ENCODE data around the gene MARCKSL1. TPM values are rescaled to one million over a fixed set of nuclear protein-coding genes. Genes with fewer than 3 reads are reported as not detected.

Gene MARCKSL1
- total RNA-seq, 1 experiment from 2014 or later, result 445 TPM

DNA sequence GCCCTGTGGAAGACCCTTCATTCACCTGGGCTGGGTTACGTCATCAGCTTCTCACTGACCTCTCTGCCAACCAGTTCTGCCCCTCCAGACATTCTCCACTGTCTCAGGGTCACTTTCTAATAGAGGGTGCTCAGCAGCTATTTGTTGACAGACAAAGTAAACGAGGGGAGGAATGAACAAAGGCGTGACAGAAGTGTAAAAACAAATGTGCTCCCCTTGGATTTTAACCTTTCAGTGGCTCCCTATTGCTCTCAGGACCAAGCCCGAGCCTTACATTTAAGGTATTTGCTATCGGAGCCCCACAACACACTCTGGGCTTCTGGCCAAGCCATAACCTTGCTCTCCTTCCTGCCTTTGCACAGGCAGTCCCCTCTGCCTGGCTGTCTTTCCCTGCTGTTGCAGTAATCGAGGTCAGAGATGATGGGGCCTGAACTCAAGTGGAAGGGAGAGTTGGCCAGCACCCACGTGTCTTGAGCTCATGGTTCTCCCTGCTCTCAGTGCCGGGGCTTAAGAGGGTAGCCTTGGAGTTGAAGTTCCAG, 9.3 kb upstream of the MARCKSL1 start:
- no peaks in the 10 kb centered on the region for H3K4me1 ChIP-seq (ENCODE audit: insufficient read depth, low read length, poor library complexity, severe bottlenecking)
- no TSS peak for BruUV-seq (replicated peaks)
- H3K9me3 ChIP-seq (ENCODE audit: low read depth, low read length, poor library complexity, severe bottlenecking), result no peaks in the 10 kb centered on the region
- H3K36me3 ChIP-seq (ENCODE audit: insufficient read depth, low read length, poor library complexity, severe bottlenecking), result no peaks in the 10 kb centered on the region
- no peaks in the 10 kb centered on the region for H3K27me3 ChIP-seq (replicated peaks; ENCODE audit: insufficient read depth, low read depth, low read length, poor library complexity)
- intact Hi-C loops (cut with micrococcal nuclease; ENCODE audit: unreplicated experiment), result no loop called here
- no peak for DNase-seq (ENCODE audit: low spot score)
- POLR2A ChIA-PET (ENCODE audit: low non-redundant PET), result interaction anchor here (0.6 kb wide), 1 partner anchor 9 kb away, joined by 3 read pairs; the partner anchor contains the start of gene MARCKSL1
- CTCF ChIA-PET, result no interaction called here
- no peak overlapping the region for H3K4me3 ChIP-seq (ENCODE audit: low read depth, low read length, poor library complexity, severe bottlenecking)
- TF ChIP-seq, protein P1, sequence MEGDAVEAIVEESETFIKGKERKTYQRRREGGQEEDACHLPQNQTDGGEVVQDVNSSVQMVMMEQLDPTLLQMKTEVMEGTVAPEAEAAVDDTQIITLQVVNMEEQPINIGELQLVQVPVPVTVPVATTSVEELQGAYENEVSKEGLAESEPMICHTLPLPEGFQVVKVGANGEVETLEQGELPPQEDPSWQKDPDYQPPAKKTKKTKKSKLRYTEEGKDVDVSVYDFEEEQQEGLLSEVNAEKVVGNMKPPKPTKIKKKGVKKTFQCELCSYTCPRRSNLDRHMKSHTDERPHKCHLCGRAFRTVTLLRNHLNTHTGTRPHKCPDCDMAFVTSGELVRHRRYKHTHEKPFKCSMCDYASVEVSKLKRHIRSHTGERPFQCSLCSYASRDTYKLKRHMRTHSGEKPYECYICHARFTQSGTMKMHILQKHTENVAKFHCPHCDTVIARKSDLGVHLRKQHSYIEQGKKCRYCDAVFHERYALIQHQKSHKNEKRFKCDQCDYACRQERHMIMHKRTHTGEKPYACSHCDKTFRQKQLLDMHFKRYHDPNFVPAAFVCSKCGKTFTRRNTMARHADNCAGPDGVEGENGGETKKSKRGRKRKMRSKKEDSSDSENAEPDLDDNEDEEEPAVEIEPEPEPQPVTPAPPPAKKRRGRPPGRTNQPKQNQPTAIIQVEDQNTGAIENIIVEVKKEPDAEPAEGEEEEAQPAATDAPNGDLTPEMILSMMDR (conservative IDR thresholded peaks at IDR 0.05; ENCODE audit: low read depth, low read length), result no peak
- no peak for TF ChIP-seq EZH2 (IDR thresholded peaks at IDR 0.05; ENCODE audit: borderline replicate concordance, low read depth, low read length, poor library complexity, severe bottlenecking)
- H3K27ac ChIP-seq (ENCODE audit: low read depth, low read length, poor library complexity, severe bottlenecking), result no peak overlapping the region

DNA sequence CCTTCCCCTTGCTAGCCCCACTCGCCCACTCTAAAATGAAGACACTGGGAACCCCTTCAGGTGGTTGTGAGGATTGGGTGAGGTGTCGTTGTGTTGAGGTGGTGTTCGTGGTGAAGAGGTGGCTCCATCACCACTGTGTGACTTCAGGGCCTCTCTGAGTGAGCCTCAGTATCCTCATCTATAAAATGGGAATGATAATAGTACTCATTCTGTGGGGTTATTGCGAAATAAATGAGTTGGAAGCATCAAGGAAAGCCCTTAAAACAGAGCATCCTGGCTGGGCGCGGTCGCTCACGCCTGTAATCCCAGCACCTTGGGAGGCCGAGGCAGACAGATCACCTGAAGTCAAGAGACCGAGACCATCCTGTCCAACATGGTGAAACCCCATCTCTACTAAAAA, 6.7 kb upstream of the MARCKSL1 start:
- H3K27me3 ChIP-seq (replicated peaks; ENCODE audit: insufficient read depth, low read depth, low read length, poor library complexity), result no peaks in the 10 kb centered on the region
- intact Hi-C loops (cut with micrococcal nuclease; ENCODE audit: unreplicated experiment), result no loop called here
- DNase-seq (ENCODE audit: low spot score), result no peak
- no peaks in the 10 kb centered on the region for H3K9me3 ChIP-seq (ENCODE audit: low read depth, low read length, poor library complexity, severe bottlenecking)
- no peak overlapping the region for H3K4me3 ChIP-seq (ENCODE audit: low read depth, low read length, poor library complexity, severe bottlenecking)
- TF ChIP-seq EZH2 (IDR thresholded peaks at IDR 0.05; ENCODE audit: borderline replicate concordance, low read depth, low read length, poor library complexity, severe bottlenecking), result no peak
- TF ChIP-seq, protein P1 (conservative IDR thresholded peaks at IDR 0.05; ENCODE audit: low read depth, low read length), result no peak
- H3K27ac ChIP-seq (ENCODE audit: low read depth, low read length, poor library complexity, severe bottlenecking), result no peak overlapping the region
- no TSS peak for BruUV-seq (replicated peaks)
- ChIA-PET CTCF (no interaction called here), POLR2A (ENCODE audit: low non-redundant PET) (no interaction called here)
- H3K4me1 ChIP-seq (ENCODE audit: insufficient read depth, low read length, poor library complexity, severe bottlenecking), result peaks cover under 1% of the 10 kb centered on the region
- H3K36me3 ChIP-seq (ENCODE audit: insufficient read depth, low read length, poor library complexity, severe bottlenecking), result no peaks in the 10 kb centered on the region

DNA sequence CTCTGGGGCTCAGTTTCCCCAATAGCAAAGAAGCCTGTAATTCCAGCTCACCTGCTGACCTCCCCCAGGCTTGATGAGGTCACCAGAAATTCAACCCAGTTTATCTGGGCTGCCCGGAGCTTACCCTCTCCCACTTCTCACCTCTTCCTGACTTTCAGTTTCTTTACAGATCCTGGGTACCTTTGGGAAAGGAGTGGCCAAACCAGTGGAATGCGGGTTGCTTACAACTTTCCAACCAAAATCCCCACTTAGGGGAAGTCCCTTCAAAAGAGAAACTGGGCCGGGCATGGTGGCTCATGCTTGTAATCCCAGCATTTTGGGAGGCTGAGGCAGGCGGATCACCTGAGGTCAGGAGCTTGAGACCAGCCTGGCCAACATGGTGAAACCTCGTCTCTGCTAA, 5.9 kb upstream of the MARCKSL1 start:
- Histone ChIP-seq H3K9me3 (ENCODE audit: low read depth, low read length, poor library complexity, severe bottlenecking) (no peaks in the 10 kb centered on the region), H3K27ac (ENCODE audit: low read depth, low read length, poor library complexity, severe bottlenecking) (no peak overlapping the region), H3K4me1 (ENCODE audit: insufficient read depth, low read length, poor library complexity, severe bottlenecking) (peaks cover 8% of the 10 kb centered on the region), H3K4me3 (ENCODE audit: low read depth, low read length, poor library complexity, severe bottlenecking) (no peak overlapping the region), H3K27me3 (replicated peaks; ENCODE audit: insufficient read depth, low read depth, low read length, poor library complexity) (no peaks in the 10 kb centered on the region), H3K36me3 (ENCODE audit: insufficient read depth, low read length, poor library complexity, severe bottlenecking) (no peaks in the 10 kb centered on the region)
- no peak for DNase-seq (ENCODE audit: low spot score)
- TF ChIP-seq, protein P1 (conservative IDR thresholded peaks at IDR 0.05; ENCODE audit: low read depth, low read length), result no peak
- TF ChIP-seq EZH2 (IDR thresholded peaks at IDR 0.05; ENCODE audit: borderline replicate concordance, low read depth, low read length, poor library complexity, severe bottlenecking), result no peak
- POLR2A ChIA-PET (ENCODE audit: low non-redundant PET), result no interaction called here
- no TSS peak for BruUV-seq (replicated peaks)
- CTCF ChIA-PET, result no interaction called here
- intact Hi-C loops (cut with micrococcal nuclease; ENCODE audit: unreplicated experiment), result no loop called here
